Stimulated activated CD8-positive, alpha-beta memory T cell treated with anti-CD3 and anti-CD28 coated beads, Interleukin-4, amount 100 ng/mL, for 48 hours (primary cell): Measurements from ENCODE around the gene KMT2D.
A peak's percentile ranks its signal among the peaks of the same experiment; 100 is the strongest.
"Not testable (repeated sequence)": the region's sequence is repeated elsewhere in the genome, so short reads cannot be mapped to it uniquely, and the experiment has no call there.

ENCODE experiments used
- DNase-seq: peaks from one replicate; pipeline ENCODE4 v3.0.0-alpha.2; 2020

KMT2D gene

DNA sequence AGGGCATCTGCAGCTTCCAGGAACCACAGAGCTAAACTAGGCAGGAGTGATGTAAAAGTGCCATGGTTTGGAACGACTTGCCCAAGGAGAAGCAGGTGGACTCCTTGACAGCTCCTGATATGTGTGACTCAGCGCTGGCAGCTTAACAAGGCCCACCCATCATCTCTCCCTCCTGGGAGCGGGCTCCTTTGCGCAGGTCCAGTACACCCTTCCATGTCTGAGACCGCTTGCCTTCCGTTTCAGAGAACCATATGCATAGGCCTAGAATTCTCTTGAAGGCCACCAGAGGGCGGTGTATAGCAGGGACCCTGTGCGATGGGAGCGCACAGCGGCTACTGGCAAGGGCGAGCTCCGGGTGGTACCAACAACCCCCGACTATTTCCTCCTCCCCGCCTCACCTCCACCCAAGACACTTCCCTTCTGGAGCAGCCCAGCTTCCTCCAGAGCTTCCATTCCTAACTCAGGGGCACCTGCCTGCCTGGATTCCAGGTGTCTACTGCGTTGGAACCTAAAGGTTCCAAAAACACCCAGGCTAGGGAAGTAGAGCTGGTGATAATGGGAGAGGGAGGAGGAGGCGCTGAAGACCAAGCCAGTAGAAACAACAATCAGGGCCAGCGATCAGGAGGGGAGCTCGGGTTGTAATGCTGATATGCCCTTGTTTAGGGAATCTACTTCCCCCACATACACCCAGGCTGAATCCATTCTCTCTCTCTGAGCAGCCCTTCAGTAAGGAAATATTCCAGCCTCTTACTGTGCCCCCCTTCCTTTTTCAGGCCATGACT lies 27.7 kb upstream of the KMT2D start:
- DNase-seq: peak; percentile 80

DNA sequence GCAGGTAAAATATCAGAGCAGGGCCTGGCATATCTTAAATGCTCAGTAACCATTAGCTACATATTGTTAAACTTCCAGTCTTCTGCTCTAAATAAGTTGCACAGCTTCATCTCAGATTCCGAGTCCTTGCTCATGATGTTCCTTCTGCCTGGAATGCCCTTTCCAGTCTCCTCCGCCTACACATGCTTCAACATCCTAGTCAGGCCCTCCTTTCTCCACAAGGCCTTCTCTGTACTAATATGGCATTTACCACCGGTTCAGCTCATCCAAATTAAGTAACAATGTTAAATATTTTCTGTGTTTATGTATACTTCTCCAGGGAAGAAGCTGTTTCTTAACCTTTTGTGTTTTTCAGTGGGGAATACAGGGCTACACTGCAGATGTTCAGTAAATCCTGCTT lies 25.5 kb upstream of the KMT2D start:
- DNase-seq: no peak

DNA sequence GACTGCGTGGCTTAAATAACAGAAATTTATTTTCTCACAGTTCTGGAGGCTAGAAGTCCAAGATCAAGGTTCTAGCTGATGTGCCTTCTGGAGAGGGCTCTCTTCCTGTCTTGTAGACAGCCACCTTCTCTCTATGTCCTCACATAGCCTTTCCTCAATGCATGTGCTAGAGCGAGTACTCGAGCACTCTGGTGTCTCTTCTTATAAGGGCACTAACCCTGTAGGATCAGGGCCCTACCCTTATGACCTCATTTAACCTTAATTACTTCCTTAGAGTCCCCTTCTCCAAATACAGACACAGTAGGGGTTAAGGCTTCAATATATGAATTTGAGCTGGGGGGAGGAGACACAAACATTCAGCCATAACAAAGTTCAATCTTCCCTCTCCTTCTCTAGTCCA lies 23.8 kb upstream of the KMT2D start:
- DNase-seq: no peak

DNA sequence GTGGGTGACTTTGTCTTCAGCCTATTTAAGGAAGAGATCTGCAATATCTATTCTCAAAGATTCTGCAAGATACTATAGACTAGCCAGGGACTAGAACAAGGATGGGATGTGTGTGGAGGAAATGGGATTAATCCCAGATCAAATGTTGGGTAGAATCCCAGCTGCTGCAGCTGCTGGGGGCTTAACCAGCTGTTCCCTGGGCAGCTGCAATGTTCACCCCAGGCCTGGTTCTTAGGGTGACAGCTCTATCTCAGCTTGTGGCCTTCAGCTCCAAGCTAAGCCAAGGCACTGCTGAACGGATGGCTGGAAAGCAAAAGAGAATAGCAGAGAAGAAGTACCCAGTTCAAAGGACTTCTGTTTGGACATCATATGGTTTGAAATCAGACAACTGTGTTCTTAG lies 19.2 kb upstream of the KMT2D start:
- no peak for DNase-seq

DNA sequence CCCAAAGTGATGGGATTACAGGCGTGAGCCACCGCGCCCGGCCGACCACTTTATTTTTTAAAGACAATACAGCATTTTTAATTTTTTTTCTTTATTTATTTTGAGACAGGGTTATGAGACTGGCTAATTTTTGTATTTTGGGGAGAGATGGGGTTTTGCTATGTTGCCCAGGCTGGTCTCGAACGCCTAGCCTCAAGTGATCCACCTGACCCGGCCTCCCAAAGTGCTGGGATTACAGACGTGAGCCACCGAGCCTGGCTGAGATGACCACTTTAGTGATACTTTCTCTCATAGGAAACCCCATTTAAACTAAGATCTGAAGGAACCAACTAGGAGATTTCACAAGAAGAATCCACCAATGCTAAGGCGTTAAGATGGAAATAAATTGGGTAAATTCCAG lies 10.4 kb upstream of the KMT2D start:
- no peak for DNase-seq

DNA sequence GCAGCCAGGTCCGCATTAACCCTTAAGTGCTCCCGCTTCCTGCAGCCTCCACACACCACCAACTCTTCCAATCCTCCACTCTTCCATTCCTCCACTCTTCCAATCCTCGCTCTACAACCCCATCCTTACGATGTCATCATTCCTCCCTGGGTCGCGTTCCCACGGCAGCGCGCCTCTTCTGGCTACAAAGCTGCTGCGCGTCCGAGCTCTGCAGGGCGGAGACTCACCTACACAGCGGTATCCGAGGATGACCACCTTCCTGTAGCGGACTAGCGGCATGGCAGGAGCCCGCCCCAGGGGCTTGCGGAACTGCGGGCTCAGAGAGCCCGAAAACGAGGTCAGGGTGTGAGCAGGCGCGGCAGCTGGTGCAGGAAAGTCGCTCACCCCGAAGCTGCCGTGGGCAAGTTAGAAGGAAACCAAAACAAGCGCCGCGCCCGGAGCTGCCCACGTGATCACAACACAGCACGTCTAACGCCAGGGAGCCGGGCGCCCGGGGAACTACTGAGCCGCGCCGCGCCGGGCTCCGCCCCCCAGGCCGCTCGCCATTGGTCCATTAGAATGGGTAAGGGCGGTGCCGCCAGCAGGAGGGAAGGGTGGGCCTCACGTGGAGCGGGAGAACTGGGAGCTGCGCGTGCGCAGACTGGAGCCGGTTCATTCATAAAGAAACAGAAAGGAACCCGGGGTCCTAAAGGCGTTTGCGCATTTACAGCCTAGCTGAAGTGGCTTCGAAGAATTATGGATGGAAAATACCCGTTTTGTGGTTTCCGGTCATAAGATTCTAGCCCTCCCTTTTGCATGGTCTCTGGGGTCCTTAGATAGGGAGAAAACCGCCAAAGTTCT lies 9.1 kb upstream of the KMT2D start, which contains the start of gene RHEBL1:
TSS of gene RHEBL1 (minus strand) at position 473 of the 840 bp plus-strand sequence. CDS start at position 279, 194 bp downstream.
- peak; percentile 99 for DNase-seq

DNA sequence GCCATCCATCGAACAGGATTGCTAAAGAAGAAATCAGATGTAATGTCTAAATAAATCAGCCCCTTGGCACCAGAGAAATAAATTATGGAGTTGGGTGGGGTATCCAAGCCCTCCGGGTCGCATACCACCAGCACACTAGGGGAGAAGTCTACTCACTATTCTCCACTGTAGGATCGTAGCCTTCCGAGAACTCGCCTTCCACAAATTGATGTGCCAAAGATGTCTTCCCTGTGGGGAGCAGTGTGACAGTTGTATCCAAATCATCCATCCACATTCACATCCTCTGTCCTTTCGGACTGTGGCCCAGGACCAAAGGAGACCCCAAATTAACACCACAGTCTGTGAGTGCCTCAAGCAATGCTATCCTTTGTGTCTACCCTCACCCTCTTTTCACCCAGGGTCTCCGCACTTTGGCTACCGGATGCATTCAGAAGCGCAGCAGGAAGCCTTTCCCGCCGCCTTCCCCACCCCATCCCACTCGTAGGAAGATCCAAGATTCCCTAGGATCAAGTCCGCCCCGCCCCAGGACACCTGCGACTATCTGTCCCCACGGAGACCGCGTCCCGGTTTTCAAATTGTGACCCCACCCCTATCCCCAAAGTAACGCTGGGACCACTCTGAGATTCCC lies 8.4 kb upstream of the KMT2D start:
- no peak for DNase-seq

DNA sequence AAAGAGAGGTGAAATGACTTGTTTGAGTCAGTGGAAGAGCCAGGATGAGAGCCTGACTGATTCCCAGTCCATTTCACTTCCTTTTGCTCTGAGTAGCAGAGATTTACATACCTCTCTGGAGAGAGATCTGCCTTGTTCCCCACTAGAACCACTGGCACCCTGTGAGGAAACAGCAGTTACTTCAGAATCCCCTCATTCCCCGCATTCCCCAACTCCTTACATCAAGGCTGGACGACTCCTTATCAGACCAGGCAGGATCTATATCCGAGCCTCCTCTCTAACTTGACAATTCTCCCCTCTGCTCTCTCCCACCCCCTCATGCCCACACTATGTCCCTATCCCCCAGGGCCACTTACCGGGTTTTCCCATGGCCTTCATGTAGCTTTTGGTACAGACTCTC lies 5.5 kb upstream of the KMT2D start:
- no peak for DNase-seq

DNA sequence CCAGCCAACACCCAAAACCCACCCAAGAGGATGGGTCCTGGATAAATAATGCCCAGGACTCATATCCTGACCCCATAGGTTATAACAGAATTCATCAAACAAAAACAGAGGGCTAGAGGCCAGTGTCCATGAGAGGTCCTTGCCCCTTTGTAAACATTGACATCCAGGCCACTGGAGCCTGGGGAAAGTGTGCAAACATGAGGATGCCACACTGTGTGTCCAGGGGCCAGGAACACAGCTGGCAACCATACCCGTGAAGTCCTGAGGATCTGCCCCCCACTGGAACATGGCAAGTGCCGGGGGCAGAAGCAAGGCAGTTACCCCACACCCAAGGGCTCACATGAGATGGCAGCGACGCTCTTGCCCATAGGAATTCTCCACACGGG lies 4.2 kb upstream of the KMT2D start:
- DNase-seq: no peak

DNA sequence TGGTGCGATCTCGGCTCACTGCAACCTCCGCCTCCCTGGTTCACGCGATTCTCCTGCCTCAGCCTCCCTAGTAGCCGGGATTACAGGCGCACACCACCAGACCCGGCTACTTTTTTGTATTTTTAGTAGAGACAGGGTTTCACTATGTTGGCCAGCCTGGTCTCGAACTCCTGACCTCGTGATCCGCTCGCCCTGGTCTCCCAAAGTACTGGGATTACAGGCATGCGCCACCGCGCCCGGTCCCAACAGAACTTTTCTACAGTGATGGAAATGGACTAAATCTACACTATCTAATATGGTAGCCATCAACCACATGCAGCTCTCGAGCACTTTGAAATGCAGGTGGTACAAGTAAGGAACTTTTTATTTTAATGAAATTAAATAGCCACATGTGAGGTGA lies 1.3 kb upstream of the KMT2D start:
- not testable (repeated sequence) for DNase-seq

DNA sequence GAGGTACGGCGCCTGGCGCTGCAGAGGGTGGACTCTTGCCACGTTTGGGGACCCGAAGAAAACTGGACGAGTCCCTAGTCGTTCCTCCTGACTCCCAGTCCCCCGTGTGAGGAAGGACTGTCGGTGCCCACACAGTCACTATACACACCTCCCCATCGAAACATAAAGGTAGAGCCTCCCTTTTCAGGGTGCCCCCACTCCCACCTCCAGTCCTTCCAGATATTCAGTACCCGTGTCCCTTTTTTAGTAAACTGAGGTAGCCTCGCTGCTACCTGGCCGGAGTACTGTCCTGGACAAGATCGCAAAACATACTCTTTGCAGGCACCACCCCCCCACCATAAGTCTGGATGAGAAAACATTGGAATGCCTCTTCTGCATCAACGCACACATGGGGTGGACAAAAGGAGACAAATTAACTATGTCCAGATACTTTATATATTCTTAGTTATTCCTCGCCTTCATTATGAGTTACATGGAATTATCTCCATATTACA lies 610 bp upstream of the KMT2D start:
- DNase-seq: no peak

DNA sequence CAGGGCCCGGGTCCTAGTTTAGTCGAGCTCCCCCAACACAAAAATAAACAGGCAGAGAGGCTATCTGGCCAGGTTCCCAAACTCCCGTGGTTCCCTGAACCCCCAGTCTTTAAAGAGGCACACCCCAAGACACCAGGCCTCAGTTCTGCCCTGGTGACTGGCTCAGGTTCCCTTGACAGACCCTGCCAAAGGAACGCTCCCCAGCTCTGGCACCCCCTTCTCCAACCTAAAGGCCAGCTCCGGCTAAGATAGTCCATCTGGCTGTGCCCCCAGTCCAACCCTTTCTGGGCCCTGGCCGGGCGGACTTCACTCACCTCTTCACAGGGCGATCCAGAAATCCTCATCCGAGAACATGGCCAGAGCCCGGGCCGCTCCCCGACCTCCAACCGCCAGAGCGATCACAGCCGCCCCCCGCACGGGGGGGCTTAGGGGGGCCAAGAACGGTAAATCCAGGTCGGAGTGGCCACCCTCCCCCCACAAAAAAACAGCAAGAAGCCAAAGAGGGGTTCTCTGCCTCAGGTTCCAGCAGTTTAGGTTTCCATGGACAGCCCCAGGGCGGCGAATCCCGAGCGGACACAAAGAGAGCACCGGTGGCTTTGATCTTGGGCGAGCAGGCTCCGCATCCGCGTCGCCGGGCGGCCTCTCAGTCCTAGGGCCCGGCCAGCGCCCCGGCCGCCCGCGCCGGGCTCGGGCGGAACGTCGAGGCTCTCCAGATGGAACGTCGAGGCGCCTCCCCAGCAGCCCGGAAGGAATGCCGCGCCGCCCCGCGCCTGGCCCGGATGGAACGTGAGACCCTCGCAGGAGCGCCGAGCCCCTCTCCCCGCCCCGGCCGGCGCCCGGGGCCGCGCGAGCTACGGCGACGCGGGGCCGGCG lies 1.1 kb downstream of the KMT2D start:
- peak; percentile 39 for DNase-seq

DNA sequence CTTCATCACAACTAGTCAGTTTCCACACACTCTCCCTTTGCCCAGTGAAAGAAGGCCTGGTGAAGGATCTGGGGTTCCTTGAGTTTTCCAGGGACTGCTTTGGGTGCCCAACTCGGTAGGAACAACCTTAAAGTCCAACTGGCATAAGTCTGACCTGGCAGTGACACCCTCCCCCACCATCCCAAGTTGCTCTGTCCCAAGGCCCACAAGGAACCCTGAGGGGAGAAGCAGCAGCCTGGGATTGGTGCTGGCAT lies 1.6 kb downstream of the KMT2D start:
- DNase-seq: no peak

DNA sequence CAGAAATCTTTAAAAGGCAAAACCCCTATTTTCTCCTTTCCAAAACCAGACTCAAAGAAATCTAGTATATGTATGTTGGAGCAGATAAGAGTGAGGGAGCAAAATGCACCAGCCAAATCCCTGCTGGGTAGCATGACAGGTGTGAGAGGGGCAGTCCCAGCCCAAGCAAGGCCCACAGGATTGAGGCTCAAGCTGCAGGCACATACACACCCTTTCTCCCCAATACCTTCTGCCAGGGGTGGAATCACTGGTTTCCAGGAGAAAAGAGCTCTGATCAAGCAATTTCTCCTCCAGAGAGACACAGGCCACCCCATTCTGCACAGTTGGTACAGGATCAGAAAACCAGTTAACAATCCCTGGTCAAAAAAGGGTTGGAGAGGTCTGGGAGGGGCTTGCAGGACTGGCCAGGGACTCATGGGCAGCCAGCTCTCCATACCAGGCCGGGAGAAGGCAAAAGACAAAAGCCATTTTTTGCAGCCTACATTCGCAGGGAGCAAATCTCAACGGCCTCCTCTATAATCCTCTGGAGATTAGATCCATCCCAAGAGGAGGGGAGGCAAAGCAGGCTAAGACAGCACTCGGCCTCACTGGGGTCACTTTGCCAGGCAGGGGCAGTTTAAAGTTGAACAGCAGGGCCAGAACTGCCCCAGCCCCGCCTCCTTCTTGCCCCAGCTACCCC lies 2.1 kb downstream of the KMT2D start:
- no peak for DNase-seq

DNA sequence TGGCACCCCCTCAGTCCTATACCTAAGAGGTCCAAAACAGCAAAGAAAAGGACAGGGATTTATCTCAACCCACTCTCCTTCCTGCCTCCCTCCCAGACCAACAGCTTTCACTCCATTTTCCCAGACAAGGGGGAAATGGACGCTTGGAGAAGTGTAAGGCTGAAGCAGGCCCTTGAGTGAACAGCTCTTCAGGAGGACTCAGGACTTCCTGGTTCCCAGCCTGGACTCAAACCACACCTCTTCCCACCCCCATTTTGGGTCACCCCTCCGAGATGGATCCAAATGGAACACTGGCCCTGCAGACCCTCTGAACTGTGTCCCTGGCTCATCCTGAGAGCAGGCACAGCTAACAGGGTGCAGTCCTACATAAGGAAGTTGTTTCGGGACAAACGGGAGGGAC lies 2.7 kb downstream of the KMT2D start:
- no peak for DNase-seq

DNA sequence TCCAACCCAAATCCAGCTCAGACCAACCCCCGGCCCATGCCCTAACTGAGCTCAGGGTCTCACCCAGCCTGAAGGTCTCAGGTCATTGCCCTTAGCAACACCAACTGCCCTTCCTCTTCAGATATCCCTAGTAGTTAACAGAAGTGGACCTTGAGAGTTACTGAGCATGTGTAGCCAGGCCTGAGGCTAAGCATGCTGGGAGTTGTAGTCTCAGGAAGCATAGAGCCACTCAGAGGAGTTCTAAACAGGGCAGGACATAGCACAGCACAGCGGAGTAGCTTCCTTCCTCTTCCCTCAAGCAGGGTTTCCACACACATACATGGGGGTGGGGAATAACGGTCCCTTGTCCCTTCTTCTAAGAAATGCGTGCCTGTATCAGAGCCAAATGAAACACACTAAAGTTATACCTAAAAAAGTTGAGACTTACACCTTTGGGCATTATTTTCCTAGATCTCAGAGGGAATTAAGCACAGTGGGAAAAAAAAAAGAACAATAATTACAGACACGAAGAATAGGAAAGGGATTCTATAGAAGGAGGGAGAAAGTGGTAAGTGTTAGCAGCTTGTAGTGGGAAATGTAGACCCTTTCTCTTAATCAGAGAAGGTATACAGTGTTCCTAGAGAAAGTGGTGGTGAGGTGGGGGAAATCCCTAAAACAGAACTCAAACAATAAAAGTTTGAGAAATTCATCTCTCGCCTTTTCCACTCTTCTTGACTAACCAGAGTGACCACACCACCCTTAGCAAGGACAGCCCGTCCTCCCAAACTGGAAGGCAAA lies 4.4 kb downstream of the KMT2D start:
- DNase-seq: peak; percentile 59

DNA sequence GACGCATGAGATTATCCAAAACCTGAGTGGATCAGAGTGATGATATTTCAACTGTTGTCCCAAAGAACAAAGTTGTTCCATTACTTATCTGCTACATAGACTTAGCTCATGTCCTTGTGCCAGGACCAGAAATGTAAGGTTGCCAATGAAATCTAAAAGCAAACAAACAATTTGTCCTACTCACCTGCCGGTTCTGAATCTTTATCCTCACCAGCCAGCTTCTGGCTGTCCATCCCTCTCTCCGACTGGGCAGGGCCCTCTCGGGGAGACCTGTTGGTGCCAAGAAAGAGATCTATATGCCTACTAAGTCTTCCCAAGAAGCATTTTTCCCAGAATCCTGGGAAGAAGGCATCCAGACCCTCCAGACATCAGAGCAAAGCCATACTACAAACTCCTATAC lies 5.5 kb downstream of the KMT2D start:
- no peak for DNase-seq

DNA sequence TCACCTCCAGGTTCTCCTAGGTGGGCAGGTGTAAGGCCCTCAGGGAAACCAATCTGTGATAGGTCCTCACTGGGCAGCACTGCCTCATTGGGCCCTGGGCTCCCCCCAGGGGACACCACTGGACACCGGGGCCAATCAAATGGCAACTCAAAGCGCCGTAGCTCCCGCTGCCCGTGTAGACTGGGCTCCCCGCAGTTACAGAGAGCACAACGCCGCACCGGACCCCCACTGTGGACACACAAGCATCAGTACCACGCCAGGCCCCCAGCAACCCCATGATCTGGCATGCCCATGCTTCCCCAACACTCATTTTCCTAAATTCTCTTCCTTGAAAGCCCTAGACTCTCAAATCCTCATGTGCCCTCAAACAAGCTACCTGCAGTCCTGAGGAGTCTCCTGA lies 6.1 kb downstream of the KMT2D start:
- no peak for DNase-seq

DNA sequence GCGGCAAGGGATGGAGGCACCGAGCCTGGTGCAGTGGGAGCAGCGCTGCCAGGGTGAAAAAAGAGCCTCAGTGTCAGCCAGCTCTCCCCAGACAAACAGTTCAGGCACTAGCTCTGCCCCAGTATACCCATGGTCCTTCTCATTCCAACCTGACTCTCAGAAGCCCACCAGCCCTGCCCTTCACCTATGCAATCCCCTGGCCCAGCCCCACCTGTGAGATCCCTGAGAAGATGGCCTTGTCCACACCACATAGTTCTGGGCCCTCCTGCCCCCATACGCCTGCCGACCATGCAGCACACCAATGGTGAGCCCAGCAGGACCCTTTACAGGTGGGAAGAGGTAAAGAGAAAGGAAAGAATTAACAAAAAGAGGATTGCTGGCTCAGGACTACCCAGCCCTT lies 6.5 kb downstream of the KMT2D start:
- DNase-seq: no peak

DNA sequence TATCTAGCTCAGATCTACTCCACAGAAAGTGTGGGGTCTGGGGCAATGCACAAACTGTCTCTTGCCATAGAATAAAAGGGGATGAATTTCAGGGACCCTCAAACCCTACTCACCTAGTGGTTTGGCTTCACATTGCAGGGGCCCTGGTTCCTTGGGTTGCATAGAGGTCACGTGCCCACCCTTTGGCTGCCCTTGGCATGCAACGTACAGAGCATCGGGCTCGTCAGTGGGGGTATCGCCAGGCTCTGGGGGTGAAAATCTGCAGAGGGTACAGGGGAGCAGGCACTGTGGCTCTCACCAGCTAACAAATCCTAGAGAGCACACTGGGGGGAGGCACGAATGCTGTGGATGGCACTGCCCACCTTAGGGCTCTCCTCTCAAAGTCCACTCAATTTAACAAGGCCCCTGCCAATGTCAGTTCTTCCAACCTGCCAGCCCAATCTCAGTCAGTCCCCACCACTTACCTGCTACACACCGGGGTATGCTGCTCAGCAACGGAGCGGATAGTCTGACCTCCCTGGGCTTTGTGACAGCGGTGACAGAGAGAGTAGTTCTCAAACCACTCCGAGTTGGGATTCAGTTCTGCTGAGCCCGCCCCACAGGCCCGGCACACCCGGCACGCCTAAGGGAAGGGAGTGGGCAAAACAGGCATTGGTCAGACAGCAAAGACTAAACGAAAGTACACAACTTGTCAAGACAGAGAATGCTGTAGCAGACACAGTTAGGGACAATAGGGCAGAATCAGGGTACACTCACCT lies 8.0 kb downstream of the KMT2D start:
- DNase-seq: no peak
